ENCODE results near the gene LRRN2.
"Not testable (repeated sequence)": the region's sequence is repeated elsewhere in the genome, so short reads cannot be mapped to it uniquely, and the experiment has no call there.

Gene LRRN2

GRCh38 chr1:204685236-204686006, at the start of gene LRRN2:
Gene LRRN2, minus strand, starts transcription at chr1:204685738. Its CDS starts 65,746 bp downstream, at chr1:204619992.
- DNase-seq, result no peak

- DNase-seq, result peak; percentile 45
Measured at GRCh38 chr1:204735042-204735441, 49.5 kb upstream of the LRRN2 start.

- DNase-seq, result no peak
Measured at GRCh38 chr1:204733869-204734596, 48.5 kb upstream of the LRRN2 start.

- DNase-seq, result no peak
Measured at GRCh38 chr1:204733289-204733688, 47.8 kb upstream of the LRRN2 start.

GRCh38 chr1:204731985-204732575, 46.5 kb upstream of the LRRN2 start:
- no peak for DNase-seq

GRCh38 chr1:204731509-204731908, 46.0 kb upstream of the LRRN2 start:
- DNase-seq, result no peak

- no peak for DNase-seq
Measured at GRCh38 chr1:204730826-204731459, 45.4 kb upstream of the LRRN2 start.

GRCh38 chr1:204729516-204729915, 44.0 kb upstream of the LRRN2 start:
- DNase-seq, result no peak

- no peak for DNase-seq
Measured at GRCh38 chr1:204728456-204728855, 42.9 kb upstream of the LRRN2 start.

- no peak for DNase-seq
Measured at GRCh38 chr1:204728045-204728444, 42.5 kb upstream of the LRRN2 start.

GRCh38 chr1:204727438-204727837, 41.9 kb upstream of the LRRN2 start:
- not testable (repeated sequence) for DNase-seq

GRCh38 chr1:204726478-204726877, 40.9 kb upstream of the LRRN2 start:
- peak; percentile 29 for DNase-seq

- DNase-seq, result no peak
Measured at GRCh38 chr1:204725821-204726448, 40.4 kb upstream of the LRRN2 start.

GRCh38 chr1:204723131-204723787, 37.7 kb upstream of the LRRN2 start:
- peak; percentile 71 for DNase-seq

- no peak for DNase-seq
Measured at GRCh38 chr1:204721373-204722055, 36.0 kb upstream of the LRRN2 start.

- DNase-seq, result no peak
Measured at GRCh38 chr1:204716660-204717059, 31.1 kb upstream of the LRRN2 start.

GRCh38 chr1:204714861-204715511, 29.4 kb upstream of the LRRN2 start:
- DNase-seq, result peak; percentile 32

- DNase-seq, result no peak
Measured at GRCh38 chr1:204714194-204714860, 28.8 kb upstream of the LRRN2 start.

- DNase-seq, result no peak
Measured at GRCh38 chr1:204713541-204713940, 28.0 kb upstream of the LRRN2 start.

GRCh38 chr1:204712708-204713430, 27.3 kb upstream of the LRRN2 start:
- no peak for DNase-seq
